ENCODE measurements around the gene ERICH6B.

DNA sequence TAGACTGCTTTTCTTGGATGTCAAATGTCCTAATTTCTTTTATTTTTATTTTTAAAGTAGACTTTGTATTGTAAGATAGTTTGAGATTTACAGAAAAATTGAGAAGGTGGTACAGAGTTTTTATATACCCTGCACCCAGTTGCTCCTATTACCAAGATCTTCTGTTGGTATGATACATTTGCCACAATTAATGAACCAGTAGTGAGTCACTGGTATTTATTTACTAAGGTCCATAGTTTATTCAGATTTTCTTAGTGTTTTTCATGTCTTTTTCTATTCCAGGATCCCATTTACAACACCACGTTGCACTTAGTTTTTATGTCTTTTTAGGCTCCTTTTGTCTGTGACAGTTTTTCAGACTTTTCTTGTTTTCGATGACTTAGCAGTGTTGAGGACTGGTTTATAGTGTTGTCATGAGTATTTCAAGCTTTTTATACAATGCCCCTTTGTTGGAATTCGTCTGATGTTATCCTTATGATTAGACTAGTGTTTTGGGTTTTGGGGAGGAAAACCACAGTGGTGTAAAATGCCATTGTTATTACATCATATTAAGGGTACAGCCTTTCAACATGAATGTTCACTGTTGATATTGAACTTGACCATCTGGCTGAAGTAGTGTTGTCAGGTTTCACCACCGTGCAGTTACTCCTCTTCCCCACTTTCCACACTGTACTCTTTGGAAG is 114.9 kb downstream of the ERICH6B start:
- TF ChIP-seq, protein P1, sequence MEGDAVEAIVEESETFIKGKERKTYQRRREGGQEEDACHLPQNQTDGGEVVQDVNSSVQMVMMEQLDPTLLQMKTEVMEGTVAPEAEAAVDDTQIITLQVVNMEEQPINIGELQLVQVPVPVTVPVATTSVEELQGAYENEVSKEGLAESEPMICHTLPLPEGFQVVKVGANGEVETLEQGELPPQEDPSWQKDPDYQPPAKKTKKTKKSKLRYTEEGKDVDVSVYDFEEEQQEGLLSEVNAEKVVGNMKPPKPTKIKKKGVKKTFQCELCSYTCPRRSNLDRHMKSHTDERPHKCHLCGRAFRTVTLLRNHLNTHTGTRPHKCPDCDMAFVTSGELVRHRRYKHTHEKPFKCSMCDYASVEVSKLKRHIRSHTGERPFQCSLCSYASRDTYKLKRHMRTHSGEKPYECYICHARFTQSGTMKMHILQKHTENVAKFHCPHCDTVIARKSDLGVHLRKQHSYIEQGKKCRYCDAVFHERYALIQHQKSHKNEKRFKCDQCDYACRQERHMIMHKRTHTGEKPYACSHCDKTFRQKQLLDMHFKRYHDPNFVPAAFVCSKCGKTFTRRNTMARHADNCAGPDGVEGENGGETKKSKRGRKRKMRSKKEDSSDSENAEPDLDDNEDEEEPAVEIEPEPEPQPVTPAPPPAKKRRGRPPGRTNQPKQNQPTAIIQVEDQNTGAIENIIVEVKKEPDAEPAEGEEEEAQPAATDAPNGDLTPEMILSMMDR (conservative IDR thresholded peaks at IDR 0.05): no peak
- no peak for TF ChIP-seq EZH2 (IDR thresholded peaks at IDR 0.05; ENCODE audit: low read depth)

Measured in PC-9 (cell line).